GM19395 (cell line): Measurements from ENCODE around the gene GGACT.

Experiments
- ATAC-seq: cut with Tn5 transposase; IDR thresholded peaks from one replicate; pipeline ENCODE4 v1.9.1; 2021; ENCODE audit warnings: mild to moderate bottlenecking, moderate library complexity; ENCODE audit not compliant: unreplicated experiment

The GGACT gene

DNA sequence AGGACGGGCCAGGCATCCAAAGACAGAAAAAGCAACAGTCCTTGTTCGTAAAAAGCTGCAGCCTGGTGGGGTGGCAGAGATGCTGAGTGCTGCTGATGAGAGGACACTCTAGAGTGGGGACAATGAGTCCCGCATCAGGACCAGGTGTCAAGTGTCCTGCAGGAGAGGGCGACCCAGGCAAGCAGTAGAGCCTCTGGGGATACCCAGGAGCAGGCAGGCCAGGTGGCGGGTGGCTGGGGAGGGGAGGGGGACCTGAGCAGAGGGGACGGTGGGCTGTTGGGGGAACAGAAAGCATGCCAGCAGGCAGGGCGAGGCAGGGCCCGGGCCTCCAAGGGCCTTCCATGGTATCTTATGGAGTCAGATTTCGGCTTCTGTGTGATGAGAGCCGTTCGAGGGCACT lies 35.8 kb downstream of the GGACT start:
- no peak for ATAC-seq

DNA sequence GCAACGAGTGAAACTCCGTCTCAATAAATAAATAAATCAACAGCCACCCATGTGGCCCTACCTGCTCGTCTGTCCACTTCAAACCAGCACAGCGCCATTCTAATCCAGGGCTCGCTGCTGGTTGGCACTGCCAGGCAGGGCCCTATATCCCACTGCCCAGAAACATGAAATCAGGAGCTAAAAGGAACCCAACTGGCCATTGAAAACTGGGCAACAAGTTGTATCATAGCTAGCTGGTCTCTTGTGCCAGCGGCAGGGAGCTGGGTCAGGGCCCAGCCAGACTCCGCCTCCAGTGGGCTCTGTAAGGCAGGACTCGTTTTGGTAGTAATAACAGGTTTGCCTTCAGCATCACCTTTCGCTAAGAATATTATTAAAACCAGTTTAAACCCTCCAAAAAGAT lies 39.3 kb downstream of the GGACT start:
- no peak for ATAC-seq

DNA sequence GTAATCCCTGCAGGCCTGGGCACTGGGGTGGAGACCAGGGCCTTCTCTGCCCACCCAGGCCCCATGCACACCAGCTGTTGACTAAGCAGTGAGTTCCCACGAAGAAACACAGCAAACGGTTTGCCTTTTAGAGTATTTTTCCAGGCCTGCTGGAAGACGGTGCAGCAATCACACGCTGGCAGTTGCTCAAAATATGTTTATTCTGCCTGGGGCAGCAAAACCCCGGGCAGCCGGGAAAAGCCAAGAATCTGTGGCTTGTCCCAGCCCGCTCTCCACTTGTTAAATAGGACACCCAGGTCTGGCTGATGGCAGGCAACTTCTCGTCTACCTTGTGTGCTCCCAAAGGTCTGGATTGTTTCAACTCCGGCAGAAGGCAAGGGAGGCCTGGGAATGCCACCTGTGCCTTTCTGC lies 40.8 kb downstream of the GGACT start:
- ATAC-seq, result no peak

DNA sequence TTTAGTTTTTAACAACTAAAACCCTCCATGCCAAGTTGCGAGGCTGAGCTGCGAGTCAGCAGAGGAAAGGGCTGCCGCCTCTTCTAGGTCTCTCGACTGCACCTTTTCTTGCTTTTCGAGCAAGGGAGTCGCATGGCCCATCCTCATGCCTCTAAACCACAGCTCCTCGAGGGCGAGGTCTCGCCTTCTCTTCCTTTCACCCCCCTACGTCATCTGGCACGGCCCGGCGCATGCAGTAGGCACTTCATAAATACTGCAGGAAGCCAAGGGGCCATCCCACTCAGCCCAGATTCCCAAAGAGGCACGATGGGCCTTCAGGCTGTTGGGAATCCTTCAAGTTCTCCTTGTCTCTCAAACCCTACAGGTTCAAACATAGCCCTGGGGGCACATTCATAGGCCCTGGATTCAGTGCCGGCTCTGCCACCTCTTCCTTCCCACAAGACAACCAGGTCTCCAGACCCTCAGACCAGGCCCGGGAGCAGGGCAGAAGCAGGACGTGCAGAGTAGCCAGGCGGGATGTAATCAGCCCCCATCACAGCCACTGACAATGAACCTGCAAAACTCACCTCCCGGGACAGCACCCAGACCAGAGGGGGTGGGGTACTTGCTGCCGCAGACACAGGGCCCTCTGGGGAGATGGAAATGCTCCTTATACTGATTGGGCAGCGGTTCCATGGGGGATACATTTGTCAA lies 41.7 kb downstream of the GGACT start:
- no peak for ATAC-seq

DNA sequence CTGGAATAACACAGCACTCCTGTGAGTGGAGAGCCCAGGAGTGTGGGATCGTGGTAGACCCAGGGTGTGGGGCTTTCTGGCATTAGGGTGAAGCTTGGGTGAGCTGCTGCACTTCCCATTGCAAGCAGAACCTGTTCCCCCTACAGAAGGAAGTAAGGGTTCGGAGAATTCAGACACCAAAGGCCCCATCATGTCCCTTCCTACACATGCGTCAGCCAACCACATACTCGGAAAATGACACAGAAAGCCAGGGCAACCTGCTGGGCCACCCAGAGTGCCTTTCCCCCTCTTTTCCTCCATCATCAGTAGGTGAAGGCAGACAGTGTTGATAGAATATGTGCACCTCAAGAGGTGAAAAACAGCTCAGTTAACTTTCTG lies 42.9 kb downstream of the GGACT start:
- no peak for ATAC-seq

DNA sequence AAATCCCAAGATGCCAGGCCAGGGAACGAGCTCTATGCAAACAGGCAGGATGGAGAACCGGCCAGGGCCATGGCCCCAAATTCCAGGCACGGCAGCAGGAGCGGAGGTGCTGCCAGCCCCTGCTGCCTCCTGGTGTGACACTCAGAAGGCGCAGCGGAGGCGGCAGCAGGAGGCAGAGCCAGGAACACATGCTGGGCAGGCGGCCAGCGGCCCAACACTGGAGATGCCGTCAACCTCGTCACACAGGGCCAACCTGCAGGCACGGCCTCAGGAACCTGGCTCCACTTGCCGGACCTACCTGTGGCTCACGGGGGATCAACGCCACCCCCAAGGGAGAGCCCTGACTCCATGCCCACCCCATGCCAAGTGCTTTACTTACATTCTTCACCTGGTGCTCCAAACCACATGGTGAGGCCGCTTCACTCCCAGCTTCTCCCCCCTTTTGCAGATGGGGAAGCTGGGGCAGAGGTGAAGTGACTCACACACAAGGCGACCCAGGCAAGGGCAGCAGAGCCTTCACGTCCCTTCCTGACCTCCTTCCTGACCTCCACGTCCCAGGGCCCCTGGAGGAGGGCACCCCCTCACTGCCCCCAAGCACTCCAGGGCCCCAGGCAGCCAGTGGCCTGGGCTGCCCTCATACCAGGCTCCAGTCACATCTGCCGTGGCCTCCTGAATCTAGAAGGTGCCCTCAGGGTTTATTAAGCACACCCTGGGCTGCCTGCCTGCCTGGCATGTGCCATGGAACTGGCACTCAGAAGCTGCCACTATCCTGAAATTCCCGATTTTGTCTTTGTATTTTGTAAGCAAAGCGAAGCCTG lies 43.5 kb downstream of the GGACT start:
- ATAC-seq, result no peak

DNA sequence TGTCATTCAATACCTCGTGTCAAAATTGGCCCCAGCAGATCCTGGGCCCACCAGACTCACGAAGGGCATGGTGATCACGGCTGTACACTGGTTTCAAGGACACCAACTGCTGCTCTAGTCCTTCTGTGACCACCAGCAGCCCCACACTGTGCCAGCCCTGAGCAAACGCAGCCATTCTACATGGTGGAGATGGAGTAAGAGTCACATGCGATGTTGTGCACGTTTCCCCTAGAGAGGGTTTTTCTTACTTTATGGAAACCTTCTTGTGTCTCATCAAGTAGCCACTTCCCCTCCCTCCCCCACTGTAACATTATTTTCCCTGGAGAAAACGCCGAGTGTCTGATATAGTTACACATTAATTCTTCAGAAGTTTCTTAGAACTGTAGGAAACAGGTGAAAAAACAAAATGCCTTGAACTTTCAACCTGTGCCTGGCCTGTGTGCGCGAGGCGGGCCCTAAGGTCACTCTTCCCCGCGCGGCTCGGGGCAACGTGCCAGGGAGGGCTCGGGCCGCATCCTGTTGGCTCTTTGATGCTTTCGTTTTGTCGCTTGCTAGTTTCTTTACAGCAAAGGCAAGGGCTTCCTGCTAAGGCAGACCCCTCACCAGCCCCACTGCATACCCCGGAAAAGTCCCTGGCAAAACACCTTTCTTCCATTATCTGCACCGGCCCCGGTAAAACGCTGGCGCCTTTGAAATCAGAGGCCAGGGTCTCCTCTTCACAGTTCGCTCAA lies 44.6 kb downstream of the GGACT start:
- ATAC-seq, result no peak

DNA sequence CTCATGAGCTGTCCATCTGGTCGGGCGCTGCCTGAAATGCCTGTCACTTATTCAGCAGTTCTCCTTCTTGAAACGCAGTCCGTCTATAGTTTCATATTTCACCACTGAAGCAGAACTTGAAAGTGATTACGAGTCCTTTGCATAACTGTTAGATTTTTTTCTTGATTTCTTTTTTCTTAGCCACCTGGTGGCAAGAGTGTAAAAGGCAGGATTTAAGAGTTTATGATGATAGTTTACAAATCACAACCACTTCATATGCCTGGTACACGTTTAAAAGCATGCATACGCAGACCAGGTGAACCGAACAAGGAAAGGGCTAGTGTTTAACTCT lies 45.8 kb downstream of the GGACT start:
- peak; percentile 97 for ATAC-seq

DNA sequence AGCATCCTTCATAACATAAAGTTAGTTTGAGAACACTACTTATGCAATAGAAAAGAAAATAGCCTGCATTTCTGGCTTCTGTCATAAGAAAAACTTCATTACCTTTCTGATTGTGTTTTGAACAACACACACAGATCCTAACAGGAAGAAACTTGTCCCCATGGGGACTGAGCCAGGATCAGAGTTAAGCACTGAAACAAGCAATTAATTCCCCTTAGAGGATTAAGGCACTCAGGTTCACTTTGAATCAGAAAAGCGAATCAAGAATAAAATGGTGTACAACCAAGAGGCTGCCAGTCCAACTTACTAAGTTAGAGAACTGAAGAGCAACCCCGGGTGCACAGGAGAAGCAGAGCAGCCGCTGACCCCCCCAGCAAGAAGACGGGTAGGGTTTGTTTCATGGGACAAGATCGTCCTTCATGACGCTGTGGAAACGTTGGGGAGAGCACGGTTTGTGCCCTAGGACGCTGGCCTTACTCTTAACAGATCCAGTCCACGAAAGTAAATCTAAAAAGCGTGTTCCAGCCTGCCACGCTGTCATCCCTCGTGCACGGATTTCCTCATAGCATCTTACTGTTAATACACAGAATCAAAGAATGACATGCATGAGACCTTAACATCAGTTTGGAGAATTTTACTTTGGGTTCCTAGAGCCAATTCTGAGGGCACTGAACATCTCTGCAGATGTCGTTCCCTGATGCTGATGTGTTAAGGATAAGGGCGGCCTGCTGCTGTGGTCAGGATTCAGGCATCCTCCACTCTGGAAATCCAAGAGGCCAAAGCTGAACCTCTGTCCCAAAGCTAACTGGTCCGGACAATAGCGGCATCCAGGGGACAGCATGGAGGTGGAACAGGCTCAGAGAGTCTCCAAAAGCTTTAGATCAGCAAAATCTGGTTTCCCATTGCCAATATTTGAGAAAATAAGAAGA lies 46.4 kb downstream of the GGACT start:
- no peak for ATAC-seq

DNA sequence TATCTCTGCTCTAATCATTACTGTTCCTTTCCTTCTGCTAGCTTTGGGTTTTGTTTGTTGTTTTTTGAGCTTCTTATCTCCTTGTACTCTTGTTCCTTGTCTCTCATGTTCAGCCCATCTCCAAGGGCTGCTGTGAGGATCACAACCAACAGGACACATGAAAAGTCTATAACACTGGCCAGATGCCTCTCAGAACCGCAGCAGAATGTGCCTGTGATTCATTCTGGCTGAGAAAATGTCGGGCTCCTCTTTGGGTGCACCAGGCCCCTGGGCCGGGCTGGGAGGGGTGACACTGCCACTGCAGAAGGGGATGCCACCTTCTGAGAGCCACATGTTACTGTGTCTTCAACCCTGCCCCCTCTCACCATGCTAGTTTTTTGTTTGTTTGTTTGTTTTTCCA lies 48.0 kb downstream of the GGACT start:
- ATAC-seq, result no peak

DNA sequence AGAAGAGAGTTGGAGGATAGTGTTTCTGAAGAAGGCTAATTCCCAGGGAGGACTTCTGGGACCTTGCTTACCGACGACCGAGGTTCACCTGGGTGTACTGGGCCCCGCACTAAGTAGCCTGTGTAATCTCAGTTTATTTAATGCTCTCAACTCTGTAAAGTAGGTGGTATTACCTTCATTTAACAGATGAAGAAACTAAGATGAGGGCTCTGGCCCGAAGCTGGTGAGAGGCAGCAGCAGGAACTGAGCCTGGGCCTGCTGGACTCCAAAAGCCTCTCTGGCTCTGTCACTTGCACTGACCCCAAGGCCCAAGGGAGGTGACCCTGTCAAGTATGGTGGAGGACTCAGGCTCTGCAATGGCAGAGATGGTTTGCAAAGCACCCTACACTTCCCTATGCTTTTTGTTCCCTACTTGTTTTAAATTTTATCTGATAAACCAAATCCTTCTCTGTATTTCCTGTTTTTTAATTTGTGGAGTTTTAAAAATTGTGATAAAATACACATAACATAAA lies 50.6 kb downstream of the GGACT start:
- ATAC-seq, result no peak

DNA sequence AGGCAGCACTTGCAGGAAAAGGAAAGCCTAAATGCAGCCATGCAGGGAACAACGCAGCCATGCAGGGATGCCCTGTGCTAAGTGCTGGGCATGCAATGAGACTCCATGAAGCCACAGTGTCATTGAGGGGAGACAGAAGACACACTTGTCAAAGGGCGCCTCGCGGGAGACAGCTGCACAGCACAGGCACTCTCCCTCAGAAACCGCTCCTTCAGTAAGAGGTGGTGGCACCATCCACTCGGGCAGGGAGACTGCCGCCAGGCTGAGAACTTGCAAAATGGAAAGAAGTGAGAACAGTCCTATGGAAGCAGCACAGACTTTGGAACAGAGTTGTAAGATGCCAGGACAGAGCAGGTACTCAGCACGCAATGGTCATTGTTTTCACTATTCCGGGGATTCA lies 51.1 kb downstream of the GGACT start:
- no peak for ATAC-seq

DNA sequence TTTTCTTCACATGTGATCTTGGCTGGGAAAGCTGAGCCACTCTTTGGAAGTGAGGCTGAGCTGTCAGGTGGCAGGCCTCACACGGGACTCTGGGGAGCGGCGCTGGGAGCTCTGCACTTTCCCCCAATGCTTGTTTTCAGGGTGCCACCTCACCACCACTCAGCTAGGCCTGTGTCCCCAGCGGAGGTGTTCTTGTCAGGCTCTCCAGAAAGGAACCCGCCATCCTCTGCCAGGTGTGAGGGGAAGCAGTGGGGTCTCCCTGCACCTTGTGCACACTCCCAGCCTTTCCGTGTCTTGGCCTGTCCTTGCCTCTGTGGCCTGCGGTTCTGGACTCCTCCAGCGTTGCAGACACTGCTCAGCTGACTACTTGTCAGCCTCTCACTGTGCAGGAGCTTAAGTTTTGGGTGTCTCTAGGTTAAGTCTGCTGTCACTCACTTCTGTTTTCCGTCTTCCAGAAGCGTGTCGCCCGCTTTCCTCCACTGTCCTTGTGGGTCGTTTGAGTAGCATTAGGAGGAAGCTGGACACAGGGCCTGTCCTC lies 51.9 kb downstream of the GGACT start:
- no peak for ATAC-seq

DNA sequence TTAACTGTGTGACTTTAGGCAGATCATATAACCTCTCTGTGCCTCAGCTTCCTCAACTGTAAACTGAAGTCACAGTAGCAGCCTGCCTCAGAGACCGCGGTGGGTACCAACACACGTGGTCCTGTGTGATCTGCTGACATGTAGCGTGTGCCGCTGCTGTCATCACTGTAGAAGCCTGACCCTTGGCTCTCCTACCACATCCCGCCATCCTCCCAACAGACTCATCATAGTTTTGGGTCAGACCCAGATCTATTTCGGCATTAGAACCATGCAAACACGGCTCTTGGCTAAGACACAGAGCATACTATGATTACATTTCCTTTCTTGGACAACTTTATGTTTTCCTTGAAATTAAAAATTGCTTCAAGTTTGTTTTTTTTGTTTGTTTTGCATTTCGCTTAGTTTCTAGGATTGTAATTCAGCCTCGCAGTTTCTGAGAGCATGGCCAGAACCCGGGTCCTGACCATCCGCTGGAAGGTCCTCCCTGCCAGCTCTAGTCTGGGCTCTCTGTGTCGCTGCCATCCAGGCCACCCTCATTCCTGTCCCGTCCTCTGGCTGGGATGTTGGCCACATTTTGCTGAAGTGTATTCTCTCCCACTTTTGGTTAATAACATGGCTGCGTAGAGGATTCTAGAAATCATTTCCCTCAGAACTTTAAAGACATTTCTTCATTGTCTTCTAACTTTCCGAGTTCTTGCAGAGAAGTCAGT lies 53.0 kb downstream of the GGACT start:
- no peak for ATAC-seq

DNA sequence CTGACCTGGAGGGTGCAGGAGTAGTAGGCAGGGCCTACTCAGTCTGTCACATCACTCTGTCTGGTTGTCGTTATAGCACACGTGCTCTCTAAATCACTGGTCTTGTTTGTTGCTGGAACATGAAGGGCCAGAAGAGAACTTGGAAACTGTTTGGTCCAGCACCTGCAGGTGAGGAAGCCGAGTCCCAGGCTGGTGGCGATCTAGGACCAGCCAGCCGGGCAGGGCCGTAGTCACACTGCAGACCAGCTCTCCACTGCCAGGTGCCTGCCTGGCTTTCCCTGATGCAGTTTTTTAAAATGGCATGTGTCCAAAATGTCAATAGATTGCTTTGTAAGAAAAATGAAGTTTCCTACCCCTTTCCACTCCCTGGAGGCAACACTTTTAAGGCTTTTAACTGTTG lies 53.7 kb downstream of the GGACT start:
- ATAC-seq, result no peak

DNA sequence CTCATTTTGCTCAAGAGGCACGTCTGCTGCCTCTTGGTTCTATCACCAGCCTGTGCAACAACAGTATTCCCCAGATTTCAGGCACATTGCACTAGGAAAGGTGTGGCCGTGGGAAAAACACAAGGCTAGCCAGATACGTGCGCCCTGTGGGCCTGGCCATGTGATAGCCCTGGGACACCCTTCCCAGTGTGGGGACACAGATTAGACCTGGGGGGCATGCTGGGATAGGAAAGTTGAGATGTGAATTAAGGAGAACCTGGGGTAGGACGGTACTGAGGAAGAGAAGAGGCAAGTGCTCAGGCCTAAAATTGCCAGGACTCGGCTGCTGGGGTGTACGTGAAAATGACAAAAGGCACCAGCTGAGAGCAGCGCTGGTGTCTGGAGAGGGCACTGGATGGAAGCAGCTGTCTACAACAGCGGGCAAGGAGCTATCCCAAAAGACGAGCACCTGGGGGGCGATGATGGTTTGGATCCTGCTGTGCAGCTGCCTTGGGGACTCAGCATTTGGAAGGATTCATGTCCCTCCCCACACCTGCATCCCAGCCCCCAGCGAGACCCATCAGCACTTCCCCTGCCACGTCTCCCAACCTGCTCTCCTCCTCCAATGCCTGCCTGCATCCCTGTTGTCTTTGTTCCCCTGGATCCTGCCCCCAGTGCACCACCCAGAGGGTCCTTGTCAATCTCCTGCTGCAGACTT lies 54.3 kb downstream of the GGACT start:
- no peak for ATAC-seq

DNA sequence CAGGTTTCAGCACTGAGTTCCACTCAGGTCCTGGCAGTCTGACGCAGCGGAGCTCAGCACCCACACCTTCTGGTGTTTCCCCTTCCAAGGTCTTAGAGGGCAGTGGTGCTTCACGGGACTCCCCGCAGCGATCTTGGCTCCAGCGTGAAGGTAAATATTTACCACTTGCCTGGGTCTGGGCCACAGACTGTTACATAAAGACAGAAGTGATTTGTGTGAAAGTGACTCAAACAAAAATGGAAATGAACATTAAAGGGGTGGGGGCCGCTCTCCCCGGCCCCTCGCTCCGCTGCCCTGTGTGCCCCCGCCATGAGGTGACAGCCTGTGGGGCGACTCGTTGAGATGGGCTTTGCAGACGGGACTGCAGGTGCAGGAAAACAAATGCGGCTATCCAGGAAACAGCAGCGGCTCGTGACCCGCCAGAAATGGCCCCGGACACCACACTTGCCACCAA lies 55.0 kb downstream of the GGACT start:
- ATAC-seq, result no peak

DNA sequence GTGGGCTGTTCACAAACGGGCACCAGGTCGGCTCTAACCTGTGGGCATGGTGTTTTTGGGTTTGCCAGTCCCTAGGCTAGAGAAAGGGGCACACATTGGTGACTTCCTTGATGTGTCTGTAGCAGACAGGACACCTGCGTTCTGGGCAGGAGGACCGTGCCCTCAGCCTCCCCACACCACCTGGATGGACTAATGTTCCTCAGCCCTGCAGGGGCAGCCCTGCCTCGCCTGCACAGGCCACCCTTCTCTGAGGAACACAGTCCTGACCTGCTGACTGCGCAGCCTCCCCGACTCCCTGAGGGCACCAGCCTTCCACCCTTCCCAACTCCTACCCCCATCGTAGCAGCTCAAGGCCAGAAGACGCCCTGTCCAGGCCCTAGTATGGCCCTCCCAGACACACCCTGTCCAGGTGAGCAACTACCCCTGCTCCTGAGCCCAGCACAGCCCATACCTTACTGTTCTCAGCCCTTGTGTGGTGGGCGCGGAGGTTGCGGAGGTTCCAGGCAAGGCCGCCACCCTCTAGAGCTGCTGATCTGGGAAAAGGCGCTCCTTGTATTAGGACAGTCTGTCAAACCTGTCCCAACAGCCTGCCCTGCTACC lies 55.7 kb downstream of the GGACT start:
- no peak for ATAC-seq
